Stimulated activated CD4-positive, alpha-beta T cell treated with anti-CD3 and anti-CD28 coated beads, Interleukin-12 subunit alpha, Interleukin-12 subunit beta, amount 100 ng/mL, for 4 hours (primary cell): ENCODE data around the gene ABHD17A.

ENCODE experiments used
- DNase-seq: peaks from one replicate; pipeline ENCODE4 v3.0.0-alpha.2; 2020

ABHD17A gene

GRCh38 chr19:1851654-1852580, 33.4 kb downstream of the ABHD17A start:
- DNase-seq, result peak; percentile 62

DNA sequence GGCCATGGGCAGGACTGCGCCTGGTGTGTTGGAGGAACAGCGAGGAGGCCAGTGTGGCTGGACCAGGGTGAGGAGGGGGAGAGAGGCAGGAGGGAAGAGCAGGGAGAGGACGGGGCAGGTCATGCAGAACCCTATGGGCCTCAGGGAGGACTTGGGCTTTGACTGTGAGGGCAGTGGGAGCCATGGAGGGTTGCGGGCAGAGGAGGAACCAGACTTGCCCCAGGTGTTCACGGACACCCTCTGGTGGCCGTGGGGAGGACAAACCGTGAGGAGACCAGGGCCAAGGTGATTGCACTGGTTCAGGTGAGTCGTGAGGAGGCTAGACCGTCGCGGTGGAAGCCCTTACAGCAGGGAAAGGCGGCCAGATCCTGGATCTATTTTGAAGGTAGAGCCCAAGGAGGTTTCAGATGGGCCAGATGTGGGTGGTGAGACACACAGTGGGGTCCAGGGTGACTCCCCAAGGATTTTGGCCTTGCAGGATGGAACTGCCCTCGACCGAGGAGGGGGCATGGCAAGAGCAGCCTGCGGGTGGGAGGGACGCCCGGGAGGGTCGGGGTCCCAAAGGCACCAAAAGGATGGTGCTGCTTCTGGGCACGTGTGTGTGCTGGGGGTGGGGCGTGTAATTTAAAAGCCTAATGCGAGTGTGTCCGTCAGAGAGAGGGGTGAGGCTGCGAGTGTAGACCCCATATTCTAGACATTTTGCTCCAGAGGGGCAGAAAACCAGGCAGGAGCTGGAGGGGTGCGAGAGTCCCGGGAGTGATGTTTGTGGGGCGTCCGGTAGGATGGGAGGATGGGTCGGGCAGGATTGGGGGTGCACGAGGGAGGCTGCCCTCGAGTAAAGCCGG, 34.3 kb downstream of the ABHD17A start:
- DNase-seq, result no peak

GRCh38 chr19:1849886-1850398, 35.4 kb downstream of the ABHD17A start:
- no peak for DNase-seq

DNA sequence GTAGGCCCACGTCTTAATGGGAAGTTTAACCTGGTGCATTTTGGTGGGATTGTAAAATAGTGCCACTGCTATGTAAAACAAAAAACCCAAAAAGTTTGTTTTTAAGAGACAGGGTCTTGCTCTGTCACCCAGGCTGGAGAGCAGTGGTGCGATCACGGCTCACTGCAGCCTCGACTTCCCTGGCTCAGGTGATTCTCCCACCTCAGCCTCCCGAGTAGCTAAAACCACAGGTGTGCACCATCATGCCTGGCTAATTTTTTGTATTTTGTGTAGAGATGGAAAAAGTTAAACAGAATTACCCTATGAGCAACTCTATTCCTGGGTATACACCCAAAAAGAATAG, 36.2 kb downstream of the ABHD17A start:
- no peak for DNase-seq

- peak; percentile 97 for DNase-seq
Measured at GRCh38 chr19:1848399-1849131, 36.7 kb downstream of the ABHD17A start, which contains the start of gene REXO1. Gene REXO1 (minus strand): TSS chr19:1848483. CDS start chr19:1848358, 125 bp downstream.

DNA sequence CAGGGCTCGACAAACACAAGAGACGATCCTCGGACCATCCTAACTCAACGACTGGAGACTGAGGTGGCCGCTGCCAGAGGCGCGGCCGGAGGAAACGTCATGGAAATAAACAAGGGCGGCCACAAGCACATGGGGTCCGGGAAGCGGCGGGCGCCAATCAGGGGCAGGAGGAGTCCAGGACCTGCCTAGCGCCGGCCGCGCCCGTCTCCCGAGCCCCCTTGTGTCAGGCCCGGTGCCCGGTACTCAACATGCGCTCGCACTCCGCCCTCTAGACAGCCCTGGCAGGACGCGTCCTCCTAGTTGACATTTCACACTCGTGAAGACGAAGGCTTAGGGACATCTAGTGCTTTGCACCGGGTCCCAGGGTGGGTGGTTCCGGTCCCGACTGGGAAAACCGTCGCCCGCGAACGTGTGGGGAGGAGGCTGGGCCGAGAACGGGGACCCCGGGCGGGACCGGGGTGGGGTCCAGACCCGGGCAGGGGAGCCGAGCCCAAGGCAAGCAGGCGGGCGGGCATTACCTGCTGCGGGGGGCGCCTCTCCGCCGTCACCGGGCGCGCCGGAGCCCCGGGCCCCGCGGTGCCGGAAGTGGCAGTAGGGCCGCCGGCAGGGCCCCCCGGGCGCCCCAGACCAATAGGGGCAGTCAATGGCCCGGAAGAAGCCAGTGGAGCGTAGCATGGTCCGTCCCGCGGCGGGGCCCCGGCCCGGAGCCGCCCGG, 37.5 kb downstream of the ABHD17A start:
- no peak for DNase-seq

DNA sequence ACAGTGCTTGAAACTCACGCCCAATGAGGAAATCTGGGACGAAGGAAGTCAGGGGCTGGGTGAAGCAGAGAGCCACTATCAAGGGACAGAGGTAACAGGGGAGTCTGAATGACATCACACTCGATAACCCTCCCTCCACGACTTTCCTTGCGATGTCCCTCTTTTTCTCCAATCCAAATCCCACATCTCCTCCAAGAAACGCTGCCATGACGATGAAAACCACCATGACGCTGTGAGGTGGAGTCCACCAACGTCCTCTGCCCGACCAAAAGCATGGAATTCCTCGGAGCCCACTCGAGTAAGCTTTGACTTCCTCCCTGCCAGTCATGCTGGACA, 38.0 kb downstream of the ABHD17A start:
- no peak for DNase-seq

DNA sequence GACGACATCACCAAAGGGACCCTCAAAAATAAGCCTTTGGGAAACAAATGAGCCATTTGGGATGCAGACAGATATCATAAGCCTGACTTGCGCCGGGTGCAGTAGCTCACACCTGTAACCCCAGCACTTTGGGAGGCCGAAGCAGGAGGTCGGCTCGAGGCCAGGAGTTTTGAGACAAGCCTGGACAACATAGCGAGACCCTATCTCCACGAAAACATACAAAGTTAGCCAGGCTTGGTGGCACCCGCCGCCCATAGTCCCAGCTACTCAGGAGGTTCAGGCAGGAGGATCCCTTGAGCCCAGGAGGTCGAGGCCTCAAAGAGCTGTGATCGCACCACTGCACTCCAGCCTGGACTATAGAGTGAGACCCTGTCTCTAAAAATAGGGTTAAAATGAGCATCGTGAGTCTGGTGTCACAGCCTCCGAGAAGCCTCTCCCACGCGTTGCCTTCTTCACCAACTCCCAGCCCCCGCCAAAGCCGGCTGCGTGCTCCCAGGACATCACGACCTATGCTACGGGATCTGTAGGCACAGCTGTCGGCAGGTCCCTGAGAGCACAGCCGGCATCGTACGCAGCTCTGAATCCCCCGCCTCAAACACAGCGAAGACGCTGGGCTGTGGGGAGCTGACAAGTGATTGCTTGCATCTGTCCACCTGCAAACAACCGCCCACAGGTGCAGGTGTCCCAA, 38.6 kb downstream of the ABHD17A start:
- no peak for DNase-seq

- DNase-seq, result no peak
Measured at GRCh38 chr19:1845642-1846041, 39.7 kb downstream of the ABHD17A start.

DNA sequence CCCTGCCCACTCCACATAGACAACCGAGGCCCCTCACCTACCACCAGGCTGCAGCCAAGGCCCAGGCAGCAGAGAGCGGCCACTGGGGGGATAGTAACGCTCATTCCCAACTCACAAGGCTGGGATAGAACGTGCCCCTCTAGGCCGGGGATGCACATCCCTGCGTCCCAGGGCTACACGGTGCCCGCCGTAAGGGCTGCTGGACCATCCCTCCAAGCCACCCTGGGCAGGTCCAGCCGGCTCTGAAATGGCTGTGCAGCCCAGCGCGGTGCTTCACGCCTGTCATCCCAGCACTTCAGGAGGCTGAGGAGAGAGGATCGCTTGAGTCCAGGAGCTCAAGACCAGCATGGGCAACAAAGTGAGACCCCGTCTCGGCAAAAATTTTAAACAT, 40.2 kb downstream of the ABHD17A start:
- no peak for DNase-seq

DNA sequence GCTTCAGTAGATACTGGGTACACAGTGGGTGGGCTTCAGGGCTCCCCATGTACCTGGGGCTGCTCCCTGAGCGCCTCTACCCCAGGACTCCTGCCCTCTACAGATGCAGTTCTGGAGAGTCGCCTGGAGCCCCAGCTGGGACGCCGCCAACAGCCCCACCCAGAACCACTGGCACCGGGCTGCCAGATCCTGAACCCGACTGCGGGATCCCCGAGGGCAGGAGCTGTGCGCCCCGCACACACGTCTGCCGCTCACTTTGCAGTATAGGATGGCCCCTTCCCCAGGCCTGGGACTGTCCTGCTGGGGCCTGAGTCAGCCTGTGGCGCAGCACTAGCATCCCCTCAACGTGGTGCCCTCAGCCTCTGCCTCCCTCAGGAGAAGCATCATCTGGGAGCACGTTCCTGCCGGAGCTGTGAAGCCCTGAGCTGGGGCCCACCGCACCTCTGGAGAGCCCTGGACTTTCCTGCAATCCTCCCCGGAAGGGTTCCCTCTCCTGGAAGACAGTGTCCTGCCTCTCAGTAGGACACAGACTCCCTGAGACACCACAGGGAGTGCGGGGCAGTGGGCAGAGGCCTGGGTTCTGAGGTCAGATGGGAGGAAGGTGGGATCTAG, 40.7 kb downstream of the ABHD17A start:
- DNase-seq, result no peak

DNA sequence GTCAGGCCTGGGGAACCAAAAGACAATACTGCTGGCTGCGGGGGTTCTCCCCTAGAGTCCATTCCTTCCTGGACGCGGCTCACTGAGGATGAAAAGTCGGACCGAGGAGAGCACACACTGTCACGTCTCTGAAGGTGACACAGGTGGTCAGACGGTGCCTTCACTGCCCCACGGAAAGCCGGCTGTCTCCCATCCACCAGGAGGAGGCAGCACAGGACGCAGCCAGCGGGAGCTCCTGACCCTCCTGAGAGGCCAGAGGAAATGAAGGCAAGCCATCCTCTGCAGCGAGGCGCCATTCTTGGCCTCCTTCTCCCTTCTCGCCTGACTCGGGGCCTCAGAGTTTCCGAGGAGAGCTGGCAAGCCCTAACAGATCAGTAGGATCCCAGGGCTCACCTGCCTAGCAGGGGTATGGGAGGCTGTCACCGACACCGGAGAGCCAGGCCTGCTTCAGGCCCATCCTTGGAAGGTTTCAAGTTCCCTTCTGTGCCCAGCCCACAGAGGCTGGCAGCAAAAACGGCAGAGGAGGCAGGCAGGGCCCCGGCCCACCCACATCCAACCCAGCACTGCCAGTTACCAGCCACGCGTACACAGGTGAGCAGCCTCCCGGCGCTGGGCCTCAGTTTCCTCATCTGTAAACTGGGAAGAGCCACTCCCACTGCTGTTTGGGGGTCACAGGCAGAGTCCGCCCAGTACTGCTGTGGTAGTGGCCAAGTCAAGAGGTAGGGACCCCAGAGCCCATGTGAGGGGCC, 41.5 kb downstream of the ABHD17A start:
- no peak for DNase-seq

DNA sequence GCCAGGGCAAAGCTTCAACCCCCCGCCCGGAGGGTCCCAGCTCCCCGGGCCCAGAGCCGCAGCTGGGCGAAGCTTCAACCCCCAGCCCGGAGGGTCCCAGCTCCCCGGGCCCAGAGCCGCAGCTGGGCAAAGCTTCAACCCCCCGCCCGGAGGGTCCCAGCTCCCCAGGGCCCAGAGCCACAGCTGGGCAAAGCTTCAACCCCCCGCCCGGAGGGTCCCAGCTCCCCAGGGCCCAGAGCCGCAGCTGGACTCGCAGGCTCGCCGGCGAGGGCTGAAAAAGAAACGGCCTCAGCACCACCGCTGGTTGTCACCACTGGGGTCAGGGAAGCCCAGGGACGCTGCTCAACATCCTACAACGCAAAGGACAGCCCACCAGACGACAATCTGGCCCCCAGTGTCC, 42.2 kb downstream of the ABHD17A start:
- DNase-seq, result no peak

GRCh38 chr19:1841209-1841924, 43.9 kb downstream of the ABHD17A start:
- no peak for DNase-seq

DNA sequence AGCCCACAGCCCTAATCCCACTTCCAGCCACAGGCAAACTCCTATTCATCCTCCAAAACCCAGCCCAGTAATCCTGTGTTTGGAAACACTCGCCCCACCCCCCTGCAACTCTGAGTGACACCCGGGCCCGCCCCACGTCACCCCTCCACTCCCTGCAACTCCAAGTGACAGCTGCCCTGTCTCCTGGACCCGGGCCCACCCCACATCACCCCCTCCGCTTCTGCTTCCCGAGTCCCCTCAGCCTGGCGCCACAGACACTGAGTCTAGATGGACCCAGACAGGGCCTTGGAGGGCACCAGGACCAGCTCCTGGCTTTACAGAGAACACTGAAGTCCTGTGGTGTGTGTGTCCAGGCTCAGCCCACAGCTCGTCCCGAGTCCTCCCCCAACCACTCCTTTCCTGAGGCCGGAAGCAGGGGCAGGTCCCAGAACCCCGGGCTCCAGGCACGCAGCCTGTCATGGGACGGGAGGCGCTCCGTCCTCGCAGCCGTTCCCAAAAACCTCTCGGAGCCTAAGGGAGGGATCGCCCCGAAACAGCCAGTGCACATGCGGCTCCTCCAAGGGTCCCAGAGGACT, 44.7 kb downstream of the ABHD17A start:
- DNase-seq, result no peak

- DNase-seq, result no peak
Measured at GRCh38 chr19:1839658-1840540, 45.4 kb downstream of the ABHD17A start.

- peak; percentile 61 for DNase-seq
Measured at GRCh38 chr19:1837625-1838105, 47.6 kb downstream of the ABHD17A start.

DNA sequence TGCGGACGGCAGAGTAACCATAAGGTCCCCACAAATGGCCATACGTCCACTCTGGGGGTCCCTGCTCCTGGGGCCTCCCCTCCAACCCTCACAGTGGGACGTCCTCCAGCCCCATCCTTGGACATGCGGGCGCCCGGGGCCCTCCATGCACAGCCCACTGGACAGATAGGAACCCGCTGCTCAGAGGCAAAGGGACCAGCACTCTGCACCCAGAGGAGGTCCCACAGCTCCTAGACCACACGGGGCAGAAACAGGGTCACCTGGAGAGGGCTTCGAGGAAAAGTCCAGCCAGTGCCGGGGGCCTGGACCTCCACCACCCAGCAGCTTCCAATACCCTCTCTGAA, 48.1 kb downstream of the ABHD17A start:
- no peak for DNase-seq
